GM23338 (cell line): Measurements from ENCODE around the gene ODAM. TPM values are rescaled to one million over a fixed set of nuclear protein-coding genes. Genes with fewer than 3 reads are reported as not detected.

Source experiments
- ATAC-seq: fragments of 200-7000 bp; cut with Tn5 transposase; 3 replicates; pipeline ENCODE4 v1.9.1; 2020
- DNase-seq: peaks from one replicate; pipeline ENCODE4 v3.0.0-alpha.2; 2015; ENCODE audit warnings: low spot score
- H2AFZ ChIP-seq: fragments of 200-600 bp; sonication (generic); 2 replicates; pipeline ENCODE4 v1.8.0; 2016; ENCODE audit warnings: antibody characterized with exemption, mild to moderate bottlenecking, moderate library complexity
- H3F3A ChIP-seq: fragments of 200-600 bp; sonication (generic); replicated peaks from 2 replicates; pipeline ENCODE4 v1.8.0; 2017; ENCODE audit warnings: antibody characterized with exemption, mixed run types, low read depth
- H3K27ac ChIP-seq: fragments of 200-600 bp; sonication (generic); 2 replicates; pipeline ENCODE4 v1.6.1; 2016; ENCODE audit warnings: low read depth
- H3K27me3 ChIP-seq: fragments of 200-600 bp; sonication (generic); 2 replicates; pipeline ENCODE4 v1.8.0; 2016; ENCODE audit warnings: mild to moderate bottlenecking, mixed run types, moderate library complexity; ENCODE audit not compliant: insufficient read depth
- H3K36me3 ChIP-seq: fragments of 200-600 bp; sonication (generic); 2 replicates; pipeline ENCODE4 v1.8.0; 2016; ENCODE audit warnings: mild to moderate bottlenecking; ENCODE audit not compliant: insufficient read depth
- H3K4me1 ChIP-seq: fragments of 200-600 bp; sonication (generic); 2 replicates; pipeline ENCODE4 v1.8.0; 2016; ENCODE audit warnings: mild to moderate bottlenecking, moderate library complexity; ENCODE audit not compliant: insufficient read depth
- H3K4me2 ChIP-seq: fragments of 200-600 bp; sonication (generic); 2 replicates; pipeline ENCODE4 v1.7.1; 2017; ENCODE audit warnings: mixed run types
- H3K4me3 ChIP-seq: fragments of 200-600 bp; sonication (generic); 2 replicates; pipeline ENCODE4 v1.6.1; 2016; ENCODE audit warnings: mixed run types
- H3K79me2 ChIP-seq: fragments of 200-600 bp; sonication (generic); replicated peaks from 2 replicates; pipeline ENCODE4 v1.8.0; 2017; ENCODE audit warnings: mild to moderate bottlenecking; ENCODE audit not compliant: insufficient read depth
- H3K9me2 ChIP-seq: fragments of 200-600 bp; sonication (generic); 2 replicates; pipeline ENCODE4 v1.8.0; 2017; ENCODE audit not compliant: insufficient read depth
- H4K20me1 ChIP-seq: fragments of 200-600 bp; sonication (generic); replicated peaks from 2 replicates; pipeline ENCODE4 v1.8.0; 2017; ENCODE audit warnings: mild to moderate bottlenecking; ENCODE audit not compliant: insufficient read depth
- H3K27ac Mint-ChIP-seq: 2 replicates; pipeline ENCODE4 v1.8.0; 2020; ENCODE audit warnings: inconsistent platforms, mild to moderate bottlenecking, moderate library complexity, mixed read lengths
- H3K27me3 Mint-ChIP-seq: 3 replicates; pipeline ENCODE4 v1.8.0; 2022; ENCODE audit warnings: low read depth, mild to moderate bottlenecking, moderate library complexity, mixed read lengths, inconsistent platforms; ENCODE audit not compliant: insufficient read depth, poor library complexity
- H3K36me3 Mint-ChIP-seq: 3 replicates; pipeline ENCODE4 v1.8.0; 2021; ENCODE audit warnings: low read depth, mild to moderate bottlenecking, inconsistent platforms, moderate library complexity, mixed read lengths
- H3K4me1 Mint-ChIP-seq: 3 replicates; pipeline ENCODE4 v1.8.0; 2020; ENCODE audit warnings: mild to moderate bottlenecking, inconsistent platforms, mixed read lengths
- H3K4me3 Mint-ChIP-seq: 3 replicates; pipeline ENCODE4 v1.8.0; 2021; ENCODE audit warnings: moderate library complexity, mild to moderate bottlenecking, inconsistent platforms, mixed read lengths
- H3K9me3 Mint-ChIP-seq: 3 replicates; pipeline ENCODE4 v1.8.0; 2020; ENCODE audit warnings: moderate library complexity, mild to moderate bottlenecking, inconsistent platforms, mixed read lengths
- CTCF ChIP-seq, 2 experiments: fragments of 200-600 bp in 1 of 2; sonication (generic) in 1 of 2; conservative IDR thresholded peaks; 2 replicates each; pipeline versions ENCODE4 v1.5.1 to v1.6.1; 2016 to 2017; ENCODE audit warnings: antibody characterized with exemption in 2 of 2, low read depth in 2 of 2, mild to moderate bottlenecking in 2 of 2, moderate library complexity in 1 of 2
- EZH2 ChIP-seq: fragments of 200-600 bp; sonication (generic); IDR thresholded peaks from one replicate; pipeline ENCODE4 v1.8.0; 2017; ENCODE audit warnings: antibody characterized with exemption, mild to moderate bottlenecking, low read depth; ENCODE audit not compliant: unreplicated experiment
- EZH2phosphoT487 ChIP-seq: fragments of 200-600 bp; sonication (generic); IDR thresholded peaks from one replicate; pipeline ENCODE4 v1.8.1; 2018; ENCODE audit warnings: antibody characterized with exemption; ENCODE audit not compliant: unreplicated experiment
- JUNB ChIP-seq: IDR thresholded peaks from one replicate; pipeline ENCODE4 v1.6.1; 2016; ENCODE audit warnings: antibody characterized with exemption; ENCODE audit not compliant: unreplicated experiment
- NANOG ChIP-seq: IDR thresholded peaks from 2 replicates; pipeline ENCODE4 v1.6.1; 2016; ENCODE audit warnings: antibody characterized with exemption, borderline replicate concordance
- POLR2AphosphoS5 ChIP-seq: IDR thresholded peaks from 2 replicates; pipeline ENCODE4 v1.6.1; 2016; ENCODE audit warnings: antibody characterized with exemption, low read depth
- REST ChIP-seq: IDR thresholded peaks from one replicate; pipeline ENCODE4 v1.6.1; 2018; ENCODE audit warnings: antibody characterized with exemption; ENCODE audit not compliant: unreplicated experiment
- STAT1 ChIP-seq: IDR thresholded peaks from one replicate; pipeline ENCODE4 v1.6.1; 2016; ENCODE audit warnings: antibody characterized with exemption; ENCODE audit not compliant: unreplicated experiment
- ZNF331 ChIP-seq: fragments of 250-450 bp; sonication (Bioruptor Pico); IDR thresholded peaks from 2 replicates; pipeline ENCODE4 v1.5.0; 2020; ENCODE audit warnings: low read depth, mild to moderate bottlenecking, moderate library complexity
- ZNF462 ChIP-seq: fragments of 250-450 bp; sonication (Bioruptor Pico); IDR thresholded peaks from 2 replicates; pipeline ENCODE4 v1.5.0; 2020; ENCODE audit warnings: mild to moderate bottlenecking, moderate library complexity
- polyA plus RNA-seq: library from polyadenylated mRNA; unstranded; fragments of >200 nt; fragmentation: Nextera tagmentation; extraction: Ambion mirVana; gene quantifications from 2 replicates; pipeline ENCODE4 v1.2.1, GENCODE V29; 2016
- total RNA-seq: library from RNA; depleted of rRNA; stranded (reverse); fragments of >200 nt; shearing (Covaris generic); gene quantifications from 2 replicates; pipeline ENCODE4 v1.2.3, GENCODE V29; 2014

Gene ODAM
- total and polyA plus RNA-seq, 2 experiments from 2014 or later = not detected

- TF ChIP-seq POLR2AphosphoS5 = no peak
- TF ChIP-seq EZH2 = no peak
- TF ChIP-seq ZNF331 = no peak
- TF ChIP-seq EZH2phosphoT487 = no peak
- TF ChIP-seq JUNB = no peak
- TF ChIP-seq CTCF (conservative IDR thresholded peaks at IDR 0.05; ENCODE audit: low read depth in 2 of 2) = no peak
- no peak for TF ChIP-seq STAT1
These were observed 1.3 kb downstream of the ODAM start (continued) for GRCh38 chr4:70196857-70197256.

- H3K27ac Mint-ChIP-seq = peak overlapping the region; percentile 89
- Histone ChIP-seq H2AFZ (peak overlapping the region; percentile 61), H3K4me2 (peak overlapping the region; percentile 48; the same call in 1 of the 2 replicates), H3K4me3 (no peak overlapping the region), H3K27me3 (no peaks in the 10 kb centered on the region), H3K9me2 (no peaks in the 10 kb centered on the region), H4K20me1 (no peaks in the 10 kb centered on the region), H3K79me2 (no peaks in the 10 kb centered on the region), H3F3A (no peaks in the 10 kb centered on the region), H3K4me1 (no peaks in the 10 kb centered on the region), H3K27ac (no peak overlapping the region), H3K36me3 (no peaks in the 10 kb centered on the region)
- no peaks in the 10 kb centered on the region for H3K9me3 Mint-ChIP-seq
- peaks cover 10% of the 10 kb centered on the region; the same call in 2 of the 3 replicates for H3K4me1 Mint-ChIP-seq
- H3K27me3 Mint-ChIP-seq = no peaks in the 10 kb centered on the region
- peak; percentile 31 for DNase-seq
- H3K4me3 Mint-ChIP-seq = no peak overlapping the region
- no peaks in the 10 kb centered on the region for H3K36me3 Mint-ChIP-seq
- ATAC-seq = peak; percentile 82
- TF ChIP-seq JUNB (no peak), EZH2 (no peak), CTCF (conservative IDR thresholded peaks at IDR 0.05; ENCODE audit: low read depth in 2 of 2) (no peak), STAT1 (no peak), ZNF462 (CRISPR knock-in tag) (no peak), POLR2AphosphoS5 (no peak), REST (no peak), ZNF331 (no peak), NANOG (no peak), EZH2phosphoT487 (no peak)
These were observed 2.3 kb downstream of the ODAM start for GRCh38 chr4:70197842-70198241.
